Measurements from ENCODE around the gene CNBP.
"Not testable (repeated sequence)": the region's sequence is repeated elsewhere in the genome, so short reads cannot be mapped to it uniquely, and the experiment has no call there.

The CNBP gene

GRCh38 chr3:129183569-129184395 lies at the start of gene CNBP:
TSS of gene CNBP (minus strand) at chr3:129183896. CDS start at chr3:129171757, 12,139 bp downstream.
- peak; percentile 93 to 96 for DNase-seq (ENCODE audit: low read depth in 2 of 2)
- no peak for TF ChIP-seq CTCF (IDR thresholded peaks at IDR 0.05; ENCODE audit: low read depth, low read length)
- peak within 1 kb of the TSS; percentile 95 to 100 for H3K4me3 ChIP-seq (replicated peaks in 1 of 2; ENCODE audit: low read depth in 2 of 2, low read length in 2 of 2)

- peak in 1 of 2 donors; percentile 35 for DNase-seq (ENCODE audit: low read depth in 2 of 2)
- no peak overlapping the region for H3K4me3 ChIP-seq (replicated peaks in 1 of 2; ENCODE audit: low read depth in 2 of 2, low read length in 2 of 2)
- no peak for TF ChIP-seq CTCF (IDR thresholded peaks at IDR 0.05; ENCODE audit: low read depth, low read length)
Measured at GRCh38 chr3:129231331-129232119, 47.8 kb upstream of the CNBP start.

GRCh38 chr3:129230311-129231019 lies 46.8 kb upstream of the CNBP start:
- TF ChIP-seq CTCF (IDR thresholded peaks at IDR 0.05; ENCODE audit: low read depth, low read length): no peak
- peak; percentile 69 to 92 for DNase-seq (ENCODE audit: low read depth in 2 of 2)
- H3K4me3 ChIP-seq (replicated peaks in 1 of 2; ENCODE audit: low read depth in 2 of 2, low read length in 2 of 2): no peak overlapping the region

GRCh38 chr3:129228891-129229585 lies 45.3 kb upstream of the CNBP start:
- no peak overlapping the region for H3K4me3 ChIP-seq (replicated peaks in 1 of 2; ENCODE audit: low read depth in 2 of 2, low read length in 2 of 2)
- peak; percentile 69 to 86 for DNase-seq (ENCODE audit: low read depth in 2 of 2)
- TF ChIP-seq CTCF (IDR thresholded peaks at IDR 0.05; ENCODE audit: low read depth, low read length): no peak

GRCh38 chr3:129226374-129226773 lies 42.7 kb upstream of the CNBP start:
- DNase-seq (ENCODE audit: low read depth in 2 of 2): peak; percentile 86 to 89
- no peak overlapping the region for H3K4me3 ChIP-seq (replicated peaks in 1 of 2; ENCODE audit: low read depth in 2 of 2, low read length in 2 of 2)
- no peak for TF ChIP-seq CTCF (IDR thresholded peaks at IDR 0.05; ENCODE audit: low read depth, low read length)

GRCh38 chr3:129224984-129225393 lies 41.3 kb upstream of the CNBP start:
- no peak for TF ChIP-seq CTCF (IDR thresholded peaks at IDR 0.05; ENCODE audit: low read depth, low read length)
- DNase-seq (ENCODE audit: low read depth in 2 of 2): peak; percentile 76 to 88
- peak overlapping the region in 1 of 2 donors; percentile 37 for H3K4me3 ChIP-seq (replicated peaks in 1 of 2; ENCODE audit: low read depth in 2 of 2, low read length in 2 of 2)

- not testable (repeated sequence) for H3K4me3 ChIP-seq (replicated peaks in 1 of 2; ENCODE audit: low read depth in 2 of 2, low read length in 2 of 2); DNase-seq (ENCODE audit: low read depth in 2 of 2)
Measured at GRCh38 chr3:129224387-129224786, 40.7 kb upstream of the CNBP start.

All from cardiac fibroblast (primary cell).